Raji (cell line): Measurements from ENCODE around the gene DDX4.

ENCODE experiments used
- POLR2A ChIP-seq: IDR thresholded peaks from 2 replicates; pipeline ENCODE4 v1.6.1; 2011; ENCODE audit warnings: low read depth, low read length, control low read depth; ENCODE audit not compliant: insufficient read depth

The DDX4 gene

DNA sequence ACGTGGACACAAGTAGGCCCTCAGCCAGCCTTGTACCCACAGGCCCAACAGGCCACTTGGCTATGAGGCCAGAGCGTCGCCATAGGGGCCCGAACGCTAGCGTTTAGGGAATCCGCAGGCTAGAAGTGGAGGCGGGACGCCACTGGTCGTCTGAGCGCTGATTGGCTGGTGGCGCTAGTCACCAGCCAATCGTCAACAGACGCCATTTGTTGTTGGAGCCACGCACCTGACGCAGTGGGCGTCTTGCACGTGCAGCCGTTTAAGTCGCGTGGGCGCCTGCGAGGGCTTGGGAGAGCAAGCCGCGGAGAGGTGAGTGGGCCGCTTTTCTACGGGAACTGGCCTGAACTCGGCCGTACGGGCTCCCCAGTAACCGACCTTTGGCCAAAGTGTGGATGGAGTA lies at the start of gene DDX4:
TSS of gene DDX4 (plus strand) at position 269 of the 400 bp plus-strand sequence. CDS start 903 bp downstream, outside the sequence.
- no peak for TF ChIP-seq POLR2A

DNA sequence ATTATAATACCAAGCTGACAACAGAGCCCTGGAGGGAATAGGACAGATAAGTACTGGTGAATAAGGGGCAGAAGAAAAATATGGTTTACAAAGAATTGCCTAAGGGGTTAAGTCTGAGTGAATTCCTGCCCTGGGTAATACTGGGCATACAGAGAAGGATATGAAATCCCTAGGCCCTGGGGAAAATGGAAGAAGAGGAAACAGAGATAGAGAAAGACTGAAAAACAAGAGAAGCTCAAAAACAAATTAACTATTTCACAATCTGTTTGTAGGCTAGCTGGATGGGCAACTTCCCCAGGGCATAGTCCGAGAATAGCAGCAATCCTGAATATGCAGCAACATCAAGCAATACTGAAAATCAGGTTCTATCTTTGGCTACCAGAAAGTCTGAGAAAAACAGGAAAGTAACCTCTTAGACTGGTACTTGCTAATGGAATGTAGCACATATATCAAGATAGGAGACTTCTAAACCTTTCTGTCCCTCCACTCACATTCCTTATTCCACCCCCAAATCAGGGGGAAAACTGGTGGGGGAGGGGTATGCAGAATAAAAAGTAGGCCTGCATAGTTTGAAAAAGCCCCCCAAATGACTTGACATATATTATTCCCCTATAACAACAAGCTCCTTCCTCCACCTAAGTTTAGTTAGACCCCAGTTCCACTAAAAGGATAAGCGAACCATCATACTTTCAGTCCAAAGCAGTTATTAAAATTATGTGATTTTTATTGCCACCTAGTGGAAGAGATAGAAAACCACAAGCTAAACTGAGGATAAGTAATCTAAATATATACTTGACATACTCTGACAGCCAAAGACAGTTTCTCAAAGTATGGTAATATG lies 46.4 kb upstream of the DDX4 start:
- TF ChIP-seq POLR2A: no peak

DNA sequence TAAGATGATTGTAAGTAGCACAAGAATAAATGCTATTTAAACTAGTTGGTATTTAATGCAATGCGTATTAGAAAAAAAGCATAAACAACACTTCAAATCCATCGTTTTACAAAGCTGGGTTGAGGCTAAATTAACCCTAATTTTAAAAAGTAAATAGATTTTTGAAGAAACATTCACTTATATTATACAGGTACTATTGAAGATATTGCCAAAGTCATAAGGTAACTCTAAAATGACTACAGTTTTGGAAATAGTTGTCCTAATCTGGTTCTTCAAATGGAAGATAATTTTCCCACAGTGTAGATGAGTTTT lies 45.8 kb upstream of the DDX4 start:
- no peak for TF ChIP-seq POLR2A

DNA sequence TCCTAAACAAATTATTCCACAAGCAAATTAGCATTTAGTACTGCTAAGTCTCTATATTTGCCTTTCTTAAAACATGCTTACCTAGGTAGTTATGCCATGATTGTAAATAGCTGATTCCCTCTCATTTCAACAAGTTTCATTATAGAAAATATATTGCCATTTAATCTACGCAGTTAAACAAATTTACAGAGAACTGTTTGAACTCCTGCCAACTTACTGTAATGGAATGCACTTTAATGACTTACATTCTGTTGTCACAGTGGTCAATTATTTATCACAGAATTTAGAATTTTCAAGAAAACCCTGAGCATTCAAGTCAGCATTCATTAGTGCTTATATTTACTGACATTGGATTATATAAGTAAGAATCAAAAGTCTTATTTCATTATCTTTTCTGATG lies 45.4 kb upstream of the DDX4 start:
- no peak for TF ChIP-seq POLR2A

DNA sequence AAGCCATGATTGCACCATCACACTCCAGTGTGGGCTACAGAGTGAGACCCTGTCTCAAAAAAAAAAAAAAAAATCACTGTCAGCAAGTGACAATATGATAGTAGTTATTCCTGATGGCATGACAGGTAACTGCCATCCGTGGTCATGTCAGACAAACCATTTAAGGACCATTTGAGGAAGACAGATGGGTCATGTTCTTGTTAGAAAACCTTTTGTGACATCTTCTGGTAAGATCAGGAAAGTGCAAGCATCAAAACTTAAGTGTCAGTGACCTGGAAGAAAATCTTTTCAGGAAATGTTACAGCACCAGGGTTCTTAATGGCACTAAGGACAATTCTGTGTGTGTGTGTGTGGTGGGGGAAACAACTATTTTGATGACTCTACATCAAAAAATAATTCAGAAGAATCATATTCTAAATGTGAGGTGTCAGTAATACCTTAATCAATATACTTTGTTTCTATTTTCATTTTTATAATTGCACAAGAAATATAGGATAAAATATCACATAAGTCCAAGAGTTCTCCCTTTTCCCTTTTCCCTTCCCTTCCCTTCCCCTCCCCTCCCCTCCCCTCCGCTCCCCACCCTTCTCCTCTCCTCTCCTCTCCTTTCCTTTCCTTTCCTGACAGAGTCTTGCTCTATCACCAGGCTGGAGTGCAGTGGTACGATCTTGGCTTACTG lies 43.6 kb upstream of the DDX4 start:
- no peak for TF ChIP-seq POLR2A

DNA sequence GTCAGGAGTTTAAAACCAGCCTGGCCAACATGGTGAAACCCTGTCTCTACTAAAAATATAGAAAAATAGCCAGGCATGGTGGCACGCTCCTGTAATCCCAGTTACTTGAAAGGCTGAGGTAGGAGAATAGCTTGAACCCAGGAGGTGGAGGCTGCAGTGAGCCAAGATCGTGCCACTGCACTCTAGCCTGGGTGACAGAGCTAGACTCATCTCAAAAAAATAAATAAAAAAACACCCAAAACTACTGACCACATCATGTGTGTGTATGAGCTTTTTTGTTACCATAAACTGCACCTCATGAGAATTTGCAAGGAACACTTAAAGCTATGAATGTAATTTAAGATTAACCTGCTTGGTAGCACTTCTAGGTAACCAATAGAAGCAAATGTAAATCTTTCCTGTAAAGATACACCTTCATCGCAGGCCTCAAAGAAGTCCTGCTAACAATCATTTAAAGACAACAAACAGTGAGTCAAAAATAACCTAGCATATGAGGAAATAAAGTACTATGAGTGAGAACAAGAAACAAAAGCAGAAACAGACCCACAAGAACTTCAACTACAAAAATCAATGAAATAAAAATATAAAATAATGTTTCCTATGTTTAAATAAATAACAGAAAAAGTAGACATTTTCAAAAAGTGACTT lies 38.7 kb upstream of the DDX4 start:
- TF ChIP-seq POLR2A: no peak

DNA sequence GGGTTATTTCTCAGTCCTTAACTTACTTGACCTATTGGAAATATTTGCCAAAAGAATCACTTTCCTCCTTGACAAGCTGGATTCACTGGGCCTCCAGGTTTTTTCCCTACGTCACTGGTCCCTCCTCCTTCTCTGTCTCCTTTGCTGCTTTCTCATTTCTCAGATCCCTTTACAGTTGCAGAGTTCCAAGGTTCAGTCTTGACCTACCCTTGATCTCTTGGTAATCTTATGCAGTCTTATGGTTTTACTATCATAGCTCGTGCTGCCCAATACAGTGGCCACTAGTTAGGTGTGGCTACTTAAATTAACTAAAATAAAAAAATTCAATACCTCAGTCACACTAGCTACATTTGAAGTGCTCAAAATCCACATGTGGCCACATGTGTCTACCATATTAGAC lies 37.1 kb upstream of the DDX4 start:
- no peak for TF ChIP-seq POLR2A

DNA sequence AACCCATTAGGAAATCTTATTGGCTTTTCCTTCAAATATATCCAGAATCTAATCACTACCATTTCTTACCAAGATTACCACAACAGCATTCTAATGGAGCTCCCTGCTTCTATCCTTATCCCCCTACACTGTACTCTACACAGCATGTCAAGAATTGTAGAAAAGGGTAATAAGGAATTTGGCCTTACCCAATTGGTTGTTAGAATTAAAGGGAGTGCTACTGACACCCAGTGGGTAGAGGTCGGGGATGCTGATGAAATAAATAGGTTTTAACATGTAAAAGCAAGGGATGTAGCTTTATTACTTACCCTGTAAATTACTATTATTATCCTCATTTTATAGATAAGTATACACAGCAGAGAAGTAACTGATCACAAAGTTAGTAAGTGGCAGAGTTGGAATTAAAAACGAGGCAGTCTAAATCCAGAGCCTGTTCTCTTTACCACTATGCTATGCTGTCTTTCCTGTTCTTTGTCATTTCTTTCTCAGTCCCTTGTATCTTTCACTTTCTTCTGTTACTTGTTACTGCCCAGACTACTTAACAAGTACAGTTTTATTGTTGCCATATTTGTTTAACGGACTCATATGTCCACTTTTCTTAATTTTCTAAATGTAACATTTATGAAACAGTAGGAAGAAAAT lies 36.3 kb upstream of the DDX4 start:
- TF ChIP-seq POLR2A: no peak

DNA sequence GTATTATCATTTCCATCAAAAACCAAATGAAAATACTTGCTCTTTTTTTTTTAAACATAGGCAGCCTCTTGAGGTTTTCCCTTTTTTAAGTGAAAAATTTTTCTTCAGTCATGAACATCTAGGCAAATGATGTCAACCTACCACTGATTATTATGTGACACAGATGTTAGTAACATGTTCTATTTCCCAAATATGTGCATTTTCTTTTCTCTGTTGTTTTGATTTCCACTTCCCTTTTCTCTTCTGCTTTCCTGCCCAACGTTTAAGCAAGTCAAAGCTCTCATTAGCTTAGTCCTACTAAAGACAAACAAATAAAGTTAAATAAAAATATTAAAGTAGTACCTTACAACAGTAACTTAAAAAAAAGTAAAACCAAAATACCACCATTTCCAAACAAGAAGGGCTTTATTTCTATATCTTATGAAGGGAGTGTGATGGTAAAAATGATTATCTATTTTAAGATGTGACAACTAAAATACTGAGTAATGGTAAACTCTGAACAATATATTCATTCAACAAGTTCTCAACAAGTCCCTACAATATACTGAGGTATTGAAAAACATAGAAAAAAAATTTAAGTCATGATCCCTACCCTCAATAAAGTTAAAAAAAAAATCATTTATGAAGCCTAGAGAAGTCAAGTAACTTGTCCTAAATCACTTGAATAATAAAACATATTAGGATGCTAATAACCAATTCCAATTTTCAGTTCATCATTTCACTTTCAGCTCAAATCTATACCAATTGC lies 35.1 kb upstream of the DDX4 start:
- no peak for TF ChIP-seq POLR2A

DNA sequence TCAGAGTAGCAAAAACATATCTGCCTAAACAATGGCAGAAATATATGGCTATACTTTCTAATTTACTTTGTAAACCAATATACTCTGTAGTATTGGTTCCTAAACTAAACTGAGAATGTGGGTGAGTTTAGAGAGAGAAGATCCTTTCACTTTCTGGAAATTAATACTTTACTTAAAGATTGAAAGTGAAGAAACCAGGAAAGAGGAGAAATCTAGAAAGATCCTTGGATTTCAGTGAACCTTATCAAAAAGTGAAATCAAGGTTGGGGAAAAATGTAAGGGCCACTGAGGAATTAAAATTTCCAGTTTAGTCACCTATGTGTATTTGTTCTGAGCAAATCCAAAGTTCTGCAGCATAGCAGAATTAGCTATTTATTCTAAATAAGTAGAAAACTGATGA lies 31.6 kb upstream of the DDX4 start:
- no peak for TF ChIP-seq POLR2A

DNA sequence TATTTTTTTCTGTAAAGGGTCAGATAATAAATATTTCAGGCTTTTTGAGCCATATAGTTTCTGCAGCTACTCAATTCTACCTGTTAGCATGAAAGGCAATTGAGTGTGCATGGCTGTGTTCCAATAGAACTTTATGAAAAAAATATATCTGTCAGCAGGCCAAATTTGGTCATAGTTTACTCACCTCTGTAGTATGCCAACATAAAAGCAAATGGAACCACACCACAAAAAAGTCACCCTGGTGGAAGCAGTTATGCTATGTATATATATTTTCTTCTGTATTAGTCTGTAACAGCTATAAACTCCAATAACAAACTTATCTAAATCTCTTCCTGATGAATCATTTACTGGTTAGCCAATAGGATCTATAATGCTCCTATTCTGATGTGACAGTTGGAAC lies 29.1 kb upstream of the DDX4 start:
- TF ChIP-seq POLR2A: no peak

DNA sequence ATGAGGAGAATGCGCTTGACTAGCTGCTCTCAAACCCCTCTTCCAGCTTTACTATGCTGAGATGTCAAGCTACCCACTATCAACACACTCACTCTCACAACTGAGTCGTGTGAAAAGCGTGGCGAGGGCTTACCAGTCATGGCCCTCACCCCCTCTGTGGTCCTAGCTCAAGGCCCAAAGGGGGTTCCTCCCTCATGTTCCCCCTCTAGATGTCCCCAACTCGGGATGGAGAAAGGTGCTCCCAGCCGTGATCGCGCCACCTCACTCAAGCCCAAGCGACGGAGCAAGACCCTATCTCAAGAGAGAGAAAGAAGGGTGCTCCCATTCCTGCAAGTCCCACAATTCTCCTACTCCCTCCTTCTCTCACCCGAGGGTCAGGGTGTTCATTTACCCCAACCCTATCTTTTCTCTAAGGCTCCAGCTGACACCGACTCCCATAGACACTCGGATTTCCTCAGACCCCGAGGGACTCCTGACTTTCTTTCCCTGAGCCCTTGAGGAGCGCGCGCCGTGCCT lies 26.3 kb upstream of the DDX4 start:
- no peak for TF ChIP-seq POLR2A

DNA sequence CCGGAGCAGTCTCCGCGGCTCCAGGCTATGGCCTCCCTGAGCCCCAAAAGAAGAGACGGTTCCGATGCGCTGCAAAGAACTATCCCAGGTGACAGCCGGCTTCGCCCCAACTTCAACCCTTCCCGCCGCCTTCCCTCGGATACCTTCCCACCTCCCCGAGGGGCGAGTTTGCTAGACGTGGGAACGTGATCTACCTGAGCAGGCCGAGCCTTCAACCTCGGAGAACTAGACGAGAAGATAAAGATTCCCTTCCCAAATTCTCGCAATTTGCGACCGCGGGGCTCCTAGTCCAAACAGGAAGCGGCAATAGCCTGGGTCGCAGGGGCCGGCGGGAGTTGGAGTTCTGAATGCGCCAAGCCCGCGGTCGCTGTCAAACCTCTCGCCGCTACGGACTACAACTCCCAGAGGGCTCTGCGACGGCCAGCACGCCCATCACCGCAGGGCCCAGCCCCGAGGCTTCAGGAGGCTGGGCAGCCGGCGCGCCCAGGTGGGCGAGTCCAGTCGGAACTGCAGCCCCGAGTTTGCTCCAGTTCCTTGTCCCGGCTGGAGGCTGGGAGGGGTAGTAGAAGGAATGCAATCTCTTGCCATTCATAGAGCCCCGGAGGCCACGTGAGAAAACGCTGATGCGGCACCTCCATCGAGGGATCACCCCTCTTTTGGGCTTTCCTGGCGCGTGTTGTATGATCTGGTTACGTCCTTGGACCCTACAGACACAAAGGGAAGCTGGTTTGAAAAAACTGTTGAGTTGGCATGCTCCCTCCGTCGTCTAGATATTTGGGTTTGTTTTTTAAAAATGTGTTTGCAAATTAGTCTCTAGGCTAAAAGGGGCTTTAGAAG lies 25.6 kb upstream of the DDX4 start, which contains the start of gene SLC38A9:
TSS of gene SLC38A9 (minus strand) at position 302 of the 837 bp plus-strand sequence. CDS start 14,366 bp downstream, outside the sequence.
- peak; percentile 91 for TF ChIP-seq POLR2A

DNA sequence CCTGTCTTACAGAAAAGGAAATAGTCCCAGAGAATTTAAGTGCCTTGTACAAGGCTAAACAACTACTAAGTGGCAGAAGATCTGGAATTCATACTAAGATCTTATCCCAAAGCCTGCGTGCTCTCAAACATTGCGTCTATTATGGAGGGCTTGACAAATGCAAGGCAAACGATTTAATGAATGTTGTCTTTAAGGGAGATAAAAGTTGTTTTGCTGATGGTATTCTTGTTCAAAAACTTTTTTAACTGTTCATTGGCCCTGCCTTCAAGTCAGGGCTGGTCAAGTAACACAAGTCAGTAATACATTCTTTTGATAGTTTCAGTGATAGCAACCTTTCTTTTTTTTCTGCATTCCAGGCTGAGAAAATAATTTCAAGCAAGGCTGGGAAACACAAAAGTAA lies 24.0 kb upstream of the DDX4 start:
- no peak for TF ChIP-seq POLR2A
